Endothelial cell of umbilical vein (primary cell): Measurements from ENCODE around the gene KRT78. TPM values are rescaled to one million over a fixed set of nuclear protein-coding genes. Genes with fewer than 3 reads are reported as not detected.

Experiments
- BruUV-seq: library from RNA; stranded (reverse); fragments of 400-500 nt; replicated peaks from 2 replicates; lab custom pipeline; 2021; lab: Mats Ljungman, UMichigan
- CTCF ChIA-PET: fragments of 300-600, 350-600 bp; sonication (Branson Sonifier 250); formaldehyde crosslinking; loops from one replicate; lab custom pipeline; 2021; ENCODE audit warnings: antibody characterized with exemption, inconsistent platforms; lab: Charles Lee
- POLR2A ChIA-PET: fragments of 300-600, 350-600 bp; sonication (Branson Sonifier 250); formaldehyde crosslinking; loops from one replicate; lab custom pipeline; 2021; ENCODE audit warnings: antibody characterized with exemption, inconsistent platforms; lab: Charles Lee
- DNase-seq: peaks from one replicate; pipeline ENCODE4 v3.0.0-alpha.2; 2011; ENCODE audit warnings: low read depth, low spot score
- FAIRE-seq: peaks from 2 replicates; lab custom pipeline; 2011; peaks lifted over from hg19 to GRCh38; lab: Jason Lieb, UNC
- H2AFZ ChIP-seq: 2 replicates; pipeline ENCODE4 v1.6.0; 2012; ENCODE audit warnings: low read depth, low read length, control low read depth, inconsistent platforms
- H3K27ac ChIP-seq: 2 replicates; pipeline ENCODE4 v1.5.1; 2011; ENCODE audit warnings: low read depth, mild to moderate bottlenecking, control low read depth, low read length, moderate library complexity; ENCODE audit not compliant: insufficient read depth
- H3K27me3 ChIP-seq, 2 experiments: 2 replicates each; pipeline versions ENCODE4 v1.6.0 to v1.6.1; 2011; ENCODE audit warnings: low read length in 2 of 2, mixed read lengths in 1 of 2; ENCODE audit not compliant: control insufficient read depth in 2 of 2, insufficient read depth in 2 of 2
- H3K36me3 ChIP-seq, 2 experiments: 2 replicates in 1 of 2; 3 replicates in 1 of 2; pipeline ENCODE4 v1.5.1; 2011; ENCODE audit warnings: low read length in 2 of 2, mild to moderate bottlenecking in 1 of 2, moderate library complexity in 1 of 2; ENCODE audit not compliant: control insufficient read depth in 2 of 2, insufficient read depth in 2 of 2; ENCODE audit errors: extremely low read depth in 1 of 2
- H3K4me1 ChIP-seq: 3 replicates; pipeline ENCODE4 v1.5.1; 2011; ENCODE audit warnings: mild to moderate bottlenecking, low read length; ENCODE audit not compliant: control insufficient read depth, insufficient read depth; ENCODE audit errors: extremely low read depth
- H3K4me2 ChIP-seq: 2 replicates; pipeline ENCODE4 v1.6.1; 2011; ENCODE audit warnings: low read length, control low read depth, mixed read lengths; ENCODE audit not compliant: insufficient read depth
- H3K4me3 ChIP-seq, 3 experiments: fragments of 200-600 bp in 1 of 3; sonication (generic), shearing (Covaris generic) in 1 of 3; replicated peaks in 1 of 3; 2 replicates each; pipeline ENCODE4 v1.5.1; 2011 to 2016; ENCODE audit warnings: control low read depth in 3 of 3, low read length in 3 of 3, mild to moderate bottlenecking in 2 of 3, inconsistent platforms in 1 of 3, low read depth in 1 of 3, moderate library complexity in 1 of 3; ENCODE audit not compliant: insufficient read depth in 1 of 3
- H3K79me2 ChIP-seq: 2 replicates; pipeline ENCODE4 v1.6.0; 2012; ENCODE audit warnings: low read length, inconsistent platforms; ENCODE audit not compliant: control insufficient read depth, insufficient read depth
- H3K9ac ChIP-seq: replicated peaks from 2 replicates; pipeline ENCODE3; 2011; ENCODE audit warnings: low read length, control low read depth; ENCODE audit not compliant: insufficient read depth; ENCODE audit errors: extremely low read depth
- H3K9me1 ChIP-seq: replicated peaks from 3 replicates; pipeline ENCODE4 v1.6.0; 2011; ENCODE audit warnings: mild to moderate bottlenecking, low read length; ENCODE audit not compliant: control insufficient read depth, insufficient read depth; ENCODE audit errors: extremely low read depth
- H3K9me3 ChIP-seq: replicated peaks from 2 replicates; pipeline ENCODE4 v1.5.1; 2012; ENCODE audit warnings: low read length, inconsistent platforms; ENCODE audit not compliant: control insufficient read depth, insufficient read depth
- H4K20me1 ChIP-seq: replicated peaks from 2 replicates; pipeline ENCODE3; 2011; ENCODE audit warnings: mild to moderate bottlenecking, low read length; ENCODE audit not compliant: control insufficient read depth, insufficient read depth; ENCODE audit errors: extremely low read depth
- EZH2 ChIP-seq: IDR thresholded peaks from 2 replicates; pipeline ENCODE4 v1.6.1; 2012; ENCODE audit warnings: borderline replicate concordance, low read depth, mild to moderate bottlenecking, moderate library complexity, low read length, inconsistent platforms; ENCODE audit not compliant: severe bottlenecking
- FOS ChIP-seq: IDR thresholded peaks from 2 replicates; pipeline ENCODE4 v1.6.1; 2011; ENCODE audit warnings: mild to moderate bottlenecking, low read length, moderate library complexity, borderline replicate concordance; ENCODE audit not compliant: insufficient read depth
- GATA2 ChIP-seq: IDR thresholded peaks from 2 replicates; pipeline ENCODE4 v1.7.0; 2011; ENCODE audit warnings: low read depth, mild to moderate bottlenecking, moderate library complexity, mixed read lengths, low read length; ENCODE audit not compliant: insufficient read length, insufficient read depth
- POLR2A ChIP-seq: IDR thresholded peaks from 2 replicates; pipeline ENCODE4 v1.6.1; 2012; ENCODE audit warnings: low read depth, mild to moderate bottlenecking, control low read depth, low read length
- dilution Hi-C: fragments of 300-500 bp; cut with MboI; formaldehyde crosslinking; loops from one replicate; pipeline ENCODE4 v1.15.0; 2019; ENCODE audit warnings: low sequenced_read_pairs; ENCODE audit not compliant: extremely low pct_ligation_motif_present
- intact Hi-C: fragments of 100-400 bp; cut with micrococcal nuclease; formaldehyde crosslinking; loops from one replicate; pipeline ENCODE4 v1.10.0; 2022
- polyA plus RNA-seq, 4 experiments: library from polyadenylated mRNA; depleted of rRNA in 3 of 4; stranded (reverse) in 3 of 4; unstranded in 1 of 4; fragments of >200 nt; gene quantifications; 2 replicates each; pipeline versions ENCODE4 v1.2.1 to v1.2.3, GENCODE V29; 2011 to 2012; ENCODE audit warnings: missing spikeins in 1 of 4
- total RNA-seq: library from RNA; stranded (reverse); gene quantifications from 2 replicates; pipeline ENCODE4 v1.2.3, GENCODE V29; 2021

KRT78 gene
- total and polyA plus RNA-seq, 2 donors (not counting 3 experiments of a cell fraction or from before 2014, with no cell fraction given), result not detected

DNA sequence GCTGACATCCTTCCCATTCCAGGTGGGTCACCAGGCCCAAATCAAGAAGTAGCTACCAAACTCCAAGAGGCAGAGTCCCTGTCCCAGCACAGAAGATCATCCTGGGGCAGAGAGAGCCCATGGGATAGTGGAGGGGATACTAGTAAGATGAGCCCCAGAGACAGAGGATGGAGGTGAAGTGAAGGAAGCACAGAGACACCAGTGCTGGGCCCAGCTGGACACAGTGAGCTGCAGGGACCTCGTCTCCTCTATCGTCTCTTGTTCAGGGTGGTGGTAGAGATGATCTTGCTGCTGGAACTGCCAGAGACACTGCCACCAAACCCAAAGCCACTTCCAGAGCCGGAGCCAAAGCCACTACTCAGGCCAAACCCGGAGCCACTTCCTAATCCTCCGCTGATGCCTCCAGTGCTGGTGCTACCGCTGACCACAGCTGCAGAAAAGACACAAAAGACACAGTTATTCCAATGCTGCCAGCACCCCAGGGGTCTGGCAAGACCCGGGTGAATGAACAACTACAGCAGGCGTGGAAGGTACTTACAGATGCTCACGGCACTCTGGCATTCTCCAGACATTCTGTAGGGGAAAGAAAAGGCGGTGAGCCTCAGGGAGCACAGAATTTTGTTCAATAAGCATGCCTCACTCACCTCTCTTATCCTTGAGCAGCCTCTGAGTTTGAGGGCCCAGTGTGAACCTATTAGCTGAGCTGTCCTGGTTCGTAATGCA, 41.8 kb downstream of the KRT78 start:
- TF ChIP-seq EZH2, result no peak
- no peak for TF ChIP-seq POLR2A
- TF ChIP-seq FOS, result no peak
- H3K79me2 ChIP-seq, result no peaks in the 10 kb centered on the region
- no peak overlapping the region for H3K9ac ChIP-seq
- ChIA-PET CTCF (interaction anchor here (1.6 kb wide), 1 partner anchor 528 kb away, joined by 5 read pairs; no protein-coding TSS in a partner anchor), POLR2A (no interaction called here)
- H3K9me3 ChIP-seq, result no peaks in the 10 kb centered on the region
- H4K20me1 ChIP-seq, result no peaks in the 10 kb centered on the region
- no peaks in the 10 kb centered on the region for H3K27me3 ChIP-seq
- no peak overlapping the region for H3K4me3 ChIP-seq
- dilution Hi-C loops (no loop called here), intact Hi-C loops (no loop called here)
- no TSS peak for BruUV-seq
- DNase-seq (no peak), FAIRE-seq (no peak)
- H2AFZ ChIP-seq, result no peak overlapping the region
- H3K4me2 ChIP-seq, result no peak overlapping the region
- no peak overlapping the region for H3K27ac ChIP-seq
- H3K36me3 ChIP-seq, result no peaks in the 10 kb centered on the region
- no peaks in the 10 kb centered on the region for H3K9me1 ChIP-seq
- no peaks in the 10 kb centered on the region for H3K4me1 ChIP-seq

DNA sequence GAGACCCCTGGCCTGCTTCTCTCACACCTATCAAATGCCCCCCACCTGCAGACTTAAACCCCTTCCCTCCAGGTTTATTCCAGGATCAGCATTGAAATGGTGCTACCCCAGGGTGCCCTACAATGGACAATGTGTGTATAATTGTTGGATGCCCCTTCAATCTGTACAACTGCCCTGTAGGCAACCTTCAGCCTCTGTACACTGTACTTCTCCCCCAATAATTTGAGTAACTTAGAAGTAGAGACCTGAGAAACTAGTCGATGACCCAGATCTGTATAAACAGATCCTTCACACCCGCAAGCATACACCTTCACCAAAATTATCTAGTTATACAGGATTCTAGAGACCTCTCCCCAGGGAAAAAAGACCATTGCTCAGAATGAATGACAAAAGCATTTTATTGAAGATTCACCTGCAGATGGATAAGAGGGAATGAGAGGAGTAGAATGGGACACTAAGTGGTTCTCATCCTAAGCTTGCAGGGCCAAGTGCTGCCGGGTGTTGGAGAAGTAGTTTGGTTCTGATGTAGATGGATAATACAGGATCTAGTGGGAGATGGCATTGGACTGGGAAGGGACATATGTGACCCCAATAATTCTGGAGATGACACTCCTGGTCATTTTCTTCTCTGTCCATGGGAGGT, 42.5 kb downstream of the KRT78 start:
- POLR2A ChIA-PET, result no interaction called here
- no peak overlapping the region for H3K9ac ChIP-seq
- no peak overlapping the region for H3K27ac ChIP-seq
- H3K4me2 ChIP-seq, result no peak overlapping the region
- dilution Hi-C loops, result no loop called here
- CTCF ChIA-PET, result no interaction called here
- no peak overlapping the region for H3K4me3 ChIP-seq
- FAIRE-seq (no peak), DNase-seq (no peak)
- BruUV-seq, result no TSS peak
- H3K4me1 ChIP-seq, result no peaks in the 10 kb centered on the region
- H3K9me1 ChIP-seq, result no peaks in the 10 kb centered on the region
- no peaks in the 10 kb centered on the region for H3K36me3 ChIP-seq
- no peaks in the 10 kb centered on the region for H3K9me3 ChIP-seq
- no peak for TF ChIP-seq GATA2
- H3K79me2 ChIP-seq, result no peaks in the 10 kb centered on the region
- H4K20me1 ChIP-seq, result no peaks in the 10 kb centered on the region
- peaks cover 0 to 5% of the 10 kb centered on the region in 2 experiments for H3K27me3 ChIP-seq
- intact Hi-C loops, result no loop called here
- no peak overlapping the region for H2AFZ ChIP-seq
